Mesenteric fat pad (tissue), 1 donor: ENCODE data around the gene ZBTB12. TPM values are rescaled to one million over a fixed set of nuclear protein-coding genes. Genes with fewer than 3 reads are reported as not detected.
"Not testable (repeated sequence)": the region's sequence is repeated elsewhere in the genome, so short reads cannot be mapped to it uniquely, and the experiment has no call there.

Experiments used
- DNase-seq: peaks from one replicate; pipeline ENCODE4 v3.0.0-alpha.2; 2020; ENCODE audit warnings: low spot score
- total RNA-seq: library from RNA; stranded (reverse); fragmentation: NEBNext Ultra II Directional; extraction: Animal tissue kit (Norgen Biotek cat#: 25700); gene quantifications from one replicate; pipeline ENCODE4 v1.2.1, GENCODE V29; 2021
- donor health status: DM: yes; HTN: yes; CAD: no.

ZBTB12 gene
- total RNA-seq, 1 donor from 2014 or later, result 2.9 TPM

DNA sequence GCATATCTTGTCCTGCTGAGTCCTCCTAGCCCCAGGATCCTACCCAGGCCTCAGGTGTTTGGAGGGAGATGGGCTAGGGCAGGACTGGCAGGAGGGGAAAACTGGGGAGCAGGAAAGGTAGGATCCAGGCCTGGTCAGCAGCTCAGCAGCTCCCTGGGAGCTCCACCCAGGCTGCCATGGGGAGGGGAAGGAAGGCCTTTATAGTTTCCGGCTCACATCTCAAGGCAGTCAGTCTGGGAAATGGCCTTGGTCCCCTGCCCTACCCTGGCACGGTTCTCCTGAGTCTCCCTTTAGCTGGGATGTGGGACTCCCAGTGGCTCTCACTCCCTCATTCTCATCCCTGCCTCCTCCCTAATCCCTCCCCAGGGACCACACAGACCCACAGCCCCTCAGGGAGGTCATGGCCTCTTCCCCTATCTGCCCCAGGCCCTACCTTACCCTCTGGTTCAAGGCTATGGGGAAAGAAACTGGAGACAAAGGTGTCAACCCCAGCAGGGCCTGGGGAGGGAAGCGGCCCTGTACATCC is 24.7 kb downstream of the ZBTB12 start:
- no peak for DNase-seq

DNA sequence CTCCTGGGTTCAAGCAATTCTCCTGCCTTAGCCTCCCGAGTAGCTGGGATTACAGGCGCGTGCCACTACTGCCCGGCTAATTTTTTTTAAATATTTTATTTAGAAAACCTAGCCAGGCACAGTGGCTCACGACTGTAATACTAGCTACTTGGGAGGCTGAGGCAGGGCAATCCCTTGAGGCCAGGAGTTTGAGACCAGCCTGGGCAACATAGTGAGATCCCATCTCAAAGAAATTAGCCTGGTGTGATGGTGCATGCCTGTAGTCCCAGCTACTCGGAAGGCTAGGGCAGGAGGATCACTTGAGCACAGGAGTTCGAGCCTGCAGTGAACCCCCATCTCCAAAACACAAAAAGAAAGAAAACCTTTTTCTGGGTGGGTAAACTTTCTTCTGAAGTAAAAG is 25.5 kb downstream of the ZBTB12 start:
- DNase-seq, result no peak

- DNase-seq, result no peak
Measured at GRCh38 chr6:31875877-31876276, 26.0 kb downstream of the ZBTB12 start.

DNA sequence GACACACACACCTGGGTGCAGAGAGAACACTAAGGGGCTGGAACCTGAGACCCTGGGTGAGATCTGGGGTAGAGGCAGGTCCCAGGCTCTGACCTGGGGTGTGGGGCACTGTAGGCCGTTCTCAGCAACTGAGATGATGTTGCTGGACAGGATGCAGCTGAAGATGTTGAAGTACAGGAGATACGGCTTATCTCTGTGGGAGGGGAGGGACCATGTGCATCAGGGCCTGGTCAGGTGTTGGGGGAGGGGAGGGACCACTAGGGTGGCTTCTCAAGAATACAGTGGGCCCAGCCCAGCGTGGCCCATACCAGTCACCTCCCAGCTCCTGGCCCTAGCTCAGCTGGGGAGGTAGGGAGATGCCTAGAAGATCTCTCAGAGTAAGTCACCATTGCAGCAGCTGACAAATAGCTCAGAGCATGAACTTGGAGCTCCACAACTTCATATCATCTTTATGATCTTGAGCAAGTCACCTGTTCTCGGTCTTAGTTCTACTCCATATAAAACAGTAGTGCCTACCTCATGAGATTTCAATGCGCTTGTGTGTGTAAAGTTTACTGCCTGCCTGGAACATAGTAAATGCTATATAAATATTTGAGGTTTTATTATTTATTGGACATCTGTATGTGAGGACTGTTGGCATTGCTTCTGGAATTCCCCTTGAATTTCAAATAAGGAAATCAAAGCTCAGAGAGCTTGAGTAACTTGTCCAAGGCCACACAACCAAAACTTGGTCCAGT is 26.9 kb downstream of the ZBTB12 start:
- DNase-seq, result no peak

GRCh38 chr6:31874084-31874670 is 27.7 kb downstream of the ZBTB12 start:
- DNase-seq, result no peak

DNA sequence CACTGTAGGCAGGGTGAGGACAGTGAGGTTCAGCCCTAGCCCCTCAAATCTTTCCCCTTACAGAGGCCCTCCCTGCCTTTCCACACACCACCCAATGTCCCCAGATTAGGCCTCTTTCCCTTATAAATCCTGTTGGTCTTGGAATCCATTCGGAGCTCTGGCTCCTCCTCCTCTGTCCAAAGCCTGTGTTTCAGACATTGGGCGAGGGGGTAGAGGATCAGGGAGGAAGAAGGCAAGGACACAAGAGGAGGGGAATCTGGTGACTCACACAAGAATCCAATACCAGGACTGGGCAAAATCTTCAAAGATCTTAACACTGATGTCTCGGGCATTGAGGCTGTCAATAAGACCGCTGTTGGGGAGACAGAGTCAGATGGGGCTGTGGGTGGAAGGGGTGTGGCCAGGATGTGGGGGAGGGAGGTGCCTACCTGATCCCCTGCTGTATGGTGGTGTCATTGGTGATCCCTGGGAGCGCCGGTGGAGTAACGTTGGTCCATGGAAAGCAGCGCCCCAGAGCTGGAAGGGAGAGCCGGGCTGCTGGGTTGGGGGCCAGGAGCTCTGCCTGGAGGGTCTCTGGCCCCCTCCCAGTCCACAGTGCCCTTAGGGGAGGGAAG is 30.7 kb downstream of the ZBTB12 start:
- no peak for DNase-seq

- no peak for DNase-seq
Measured at GRCh38 chr6:31870385-31870921, 31.4 kb downstream of the ZBTB12 start.

GRCh38 chr6:31869343-31869742 is 32.5 kb downstream of the ZBTB12 start:
- DNase-seq, result no peak

DNA sequence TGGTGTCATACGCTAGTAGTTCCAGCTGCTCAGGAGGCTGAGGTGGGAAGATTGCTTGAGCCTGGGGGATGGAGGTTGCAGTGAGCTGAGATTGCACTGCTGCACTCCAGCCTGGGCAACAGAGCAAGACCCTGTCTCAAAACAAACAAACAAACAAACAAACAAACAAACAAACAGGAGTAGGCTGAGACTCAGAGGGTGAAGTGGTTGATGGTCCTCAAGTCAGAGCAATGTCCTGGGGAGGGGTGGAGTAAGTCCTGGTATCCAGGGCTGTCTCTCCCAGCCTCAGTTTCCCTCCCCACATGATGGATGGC is 33.3 kb downstream of the ZBTB12 start:
- not testable (repeated sequence) for DNase-seq

DNA sequence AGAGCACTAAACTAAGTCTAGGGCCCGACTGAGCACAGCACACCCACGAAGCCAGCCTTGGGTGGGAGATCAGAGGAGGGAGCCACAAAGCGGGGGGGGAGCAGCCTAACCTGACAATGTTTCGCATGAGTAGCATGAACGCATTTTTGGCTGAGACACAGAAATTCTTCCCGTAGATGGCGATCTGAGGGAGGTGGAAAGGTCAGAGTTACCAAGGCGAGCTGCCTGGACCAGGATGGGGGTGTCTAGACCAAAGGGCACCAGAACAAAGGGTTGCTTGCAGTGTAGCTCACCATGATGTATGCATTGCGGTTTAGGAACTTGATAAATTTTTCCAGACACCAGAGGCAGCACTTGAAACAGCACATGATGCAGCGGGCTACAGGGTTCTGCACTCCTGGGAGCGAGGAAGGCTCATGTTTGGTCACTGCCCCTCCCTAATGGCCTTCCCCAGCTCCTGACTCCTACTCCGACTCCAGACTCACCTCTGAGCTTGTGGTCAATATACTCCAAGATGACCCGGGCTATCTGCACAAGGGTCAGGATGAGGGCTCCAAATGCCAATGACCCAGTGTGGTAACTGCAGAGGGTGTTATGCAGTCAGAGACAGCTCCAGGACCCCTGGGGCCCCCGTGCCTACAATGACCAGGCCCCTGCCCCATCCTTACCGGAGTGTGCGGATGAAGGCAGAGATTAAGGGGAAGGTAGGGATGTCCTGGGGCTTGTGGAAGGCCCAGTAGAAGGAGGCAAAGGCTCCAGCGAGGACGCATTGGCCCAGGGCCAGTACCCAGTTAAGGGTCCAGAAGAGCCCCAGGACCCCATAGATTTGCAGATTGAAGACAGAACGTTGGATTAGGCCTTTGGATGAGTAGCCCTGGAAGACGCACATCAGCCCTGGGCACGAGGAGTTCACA is 36.4 kb downstream of the ZBTB12 start:
- no peak for DNase-seq

DNA sequence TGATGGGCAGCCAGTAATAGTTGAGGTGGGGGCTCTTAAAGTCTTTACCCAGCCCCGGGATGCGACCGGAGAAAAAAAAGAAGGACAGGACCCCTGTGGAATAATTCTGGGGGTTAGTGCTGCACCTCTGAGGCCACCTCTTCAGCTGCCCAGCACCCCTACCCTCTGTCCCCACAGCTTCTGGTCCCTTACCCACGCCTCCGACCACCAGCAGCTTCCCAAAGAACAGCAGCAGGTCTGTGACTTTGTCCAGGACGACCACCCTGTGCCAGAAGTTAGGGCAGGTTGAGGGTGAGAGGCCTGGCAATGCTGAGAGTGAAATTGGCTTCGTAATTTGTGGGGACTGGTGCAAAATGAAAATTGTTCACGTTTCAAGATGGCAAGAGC is 37.1 kb downstream of the ZBTB12 start:
- DNase-seq, result no peak

- DNase-seq, result not testable (repeated sequence)
Measured at GRCh38 chr6:31864123-31864562, 37.7 kb downstream of the ZBTB12 start.

- DNase-seq, result peak; percentile 100
Measured at GRCh38 chr6:31862344-31863235, 39.3 kb downstream of the ZBTB12 start, which contains the start of gene NEU1. Gene NEU1, minus strand, starts transcription at chr6:31862821. Its CDS starts 45 bp downstream, at chr6:31862776.

DNA sequence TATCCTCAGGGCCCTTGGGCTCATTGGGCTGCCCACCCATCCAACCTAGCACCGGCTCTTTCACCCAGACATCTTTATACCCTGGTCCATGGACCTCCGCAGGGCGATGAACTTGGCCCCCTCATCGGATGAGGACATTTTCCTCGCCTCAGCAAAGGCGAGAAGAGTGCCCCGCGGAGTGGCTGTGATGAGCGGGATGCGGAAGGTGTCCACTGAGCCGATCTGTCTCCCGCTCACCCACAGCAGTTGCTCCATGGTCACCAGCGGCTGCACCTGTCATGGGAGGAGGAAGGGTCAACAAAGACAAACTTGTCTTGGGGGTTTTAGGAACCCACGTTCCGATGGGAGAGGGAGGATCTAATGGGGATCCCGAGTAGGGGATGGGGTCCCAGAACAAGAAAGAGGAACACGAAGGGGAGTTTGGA is 40.0 kb downstream of the ZBTB12 start:
- no peak for DNase-seq

GRCh38 chr6:31861150-31861549 is 40.7 kb downstream of the ZBTB12 start:
- no peak for DNase-seq

DNA sequence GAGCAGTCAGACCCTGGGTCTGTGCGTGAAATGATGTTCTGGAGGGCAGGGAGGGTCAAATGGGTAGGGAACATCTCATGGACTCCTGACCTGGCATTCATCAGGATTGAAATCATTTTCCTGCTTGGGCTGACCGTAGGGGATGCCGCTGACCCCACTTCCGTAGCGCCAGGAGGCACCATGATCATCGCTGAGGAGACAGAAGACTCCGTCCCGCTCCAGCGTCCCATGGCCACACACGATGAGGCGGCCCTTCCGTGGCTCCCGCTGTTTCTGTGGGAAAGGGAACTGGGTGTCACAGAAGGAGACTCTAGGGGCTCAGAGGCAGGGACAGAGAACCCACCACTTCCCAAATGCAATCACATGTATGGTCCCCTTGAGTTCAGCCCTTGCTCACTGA is 41.5 kb downstream of the ZBTB12 start:
- no peak for DNase-seq

GRCh38 chr6:31859923-31860322 is 42.0 kb downstream of the ZBTB12 start:
- no peak for DNase-seq

DNA sequence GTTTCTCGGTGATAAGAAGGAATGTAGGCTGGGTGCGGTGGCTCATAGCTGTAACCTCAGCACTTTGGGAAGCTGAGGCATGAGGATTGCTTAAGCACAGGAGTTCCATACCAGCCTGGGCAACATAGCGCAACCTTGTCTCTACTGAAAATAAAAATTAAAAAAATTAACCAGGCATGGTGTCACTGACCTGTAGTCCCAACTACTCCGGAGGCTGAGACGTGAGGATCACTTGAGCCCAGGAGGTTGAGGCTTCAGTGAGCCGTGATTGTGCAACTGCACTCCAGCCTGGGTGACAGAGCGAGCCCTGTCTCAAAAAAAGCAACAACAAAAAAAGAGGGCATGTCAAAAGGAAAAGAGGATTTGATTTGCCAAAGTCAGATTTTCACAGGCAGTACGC is 43.2 kb downstream of the ZBTB12 start:
- no peak for DNase-seq

- DNase-seq, result not testable (repeated sequence)
Measured at GRCh38 chr6:31857774-31858173, 44.1 kb downstream of the ZBTB12 start.
